Omental fat pad (tissue), 4 donors: ENCODE measurements around the gene TMEM30A. TPM values are rescaled to one million over a fixed set of nuclear protein-coding genes. Genes with fewer than 3 reads are reported as not detected.

ENCODE experiments used
- ATAC-seq: fragments of 150-250 bp; one replicate; pipeline ENCODE4 v1.9.1; 2016; ENCODE audit warnings: mild to moderate bottlenecking, moderate library complexity; ENCODE audit not compliant: low FRiP score
- DNase-seq: peaks from one replicate; pipeline ENCODE4 v3.0.0-alpha.2; 2019; ENCODE audit warnings: low spot score
- total RNA-seq, 4 donors: library from RNA; depleted of rRNA; stranded (reverse); fragments of >200 nt; gene quantifications; one replicate each; pipeline ENCODE4 v1.1.0, GENCODE V29; 2016
- TF ChIP-seq, protein P1 (sequence below), 3 donors: fragments of 450-650 bp; IDR thresholded peaks; one replicate each; pipeline ENCODE4 v1.5.1; 2016 to 2017; ENCODE audit warnings: antibody characterized with exemption in 3 of 3, mild to moderate bottlenecking in 3 of 3, moderate library complexity in 2 of 3

Gene TMEM30A
- total RNA-seq, 4 donors from 2014 or later = 45.2 to 84.3 (median 58.4) TPM

DNA sequence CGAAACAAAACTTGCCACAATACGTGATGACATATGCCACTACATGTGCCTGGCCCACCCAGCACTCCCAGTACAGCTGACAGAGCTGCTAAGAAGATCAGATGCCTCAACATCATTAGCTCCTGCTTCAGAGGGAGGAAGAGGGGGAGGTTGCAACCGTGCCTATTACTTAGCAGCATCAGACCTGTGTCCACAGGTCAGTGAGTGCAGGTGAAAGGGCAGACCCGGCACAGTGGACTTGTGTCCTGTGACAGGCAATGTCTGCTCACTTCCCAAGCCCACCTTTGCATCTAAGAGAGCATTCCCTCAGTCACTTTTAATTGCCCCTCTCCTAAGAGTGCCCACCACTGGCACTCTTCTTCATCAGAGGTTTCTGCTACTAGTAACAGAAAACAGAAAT lies 69.3 kb downstream of the TMEM30A start:
- ATAC-seq (no peak), DNase-seq (no peak)
- TF ChIP-seq, protein P1, sequence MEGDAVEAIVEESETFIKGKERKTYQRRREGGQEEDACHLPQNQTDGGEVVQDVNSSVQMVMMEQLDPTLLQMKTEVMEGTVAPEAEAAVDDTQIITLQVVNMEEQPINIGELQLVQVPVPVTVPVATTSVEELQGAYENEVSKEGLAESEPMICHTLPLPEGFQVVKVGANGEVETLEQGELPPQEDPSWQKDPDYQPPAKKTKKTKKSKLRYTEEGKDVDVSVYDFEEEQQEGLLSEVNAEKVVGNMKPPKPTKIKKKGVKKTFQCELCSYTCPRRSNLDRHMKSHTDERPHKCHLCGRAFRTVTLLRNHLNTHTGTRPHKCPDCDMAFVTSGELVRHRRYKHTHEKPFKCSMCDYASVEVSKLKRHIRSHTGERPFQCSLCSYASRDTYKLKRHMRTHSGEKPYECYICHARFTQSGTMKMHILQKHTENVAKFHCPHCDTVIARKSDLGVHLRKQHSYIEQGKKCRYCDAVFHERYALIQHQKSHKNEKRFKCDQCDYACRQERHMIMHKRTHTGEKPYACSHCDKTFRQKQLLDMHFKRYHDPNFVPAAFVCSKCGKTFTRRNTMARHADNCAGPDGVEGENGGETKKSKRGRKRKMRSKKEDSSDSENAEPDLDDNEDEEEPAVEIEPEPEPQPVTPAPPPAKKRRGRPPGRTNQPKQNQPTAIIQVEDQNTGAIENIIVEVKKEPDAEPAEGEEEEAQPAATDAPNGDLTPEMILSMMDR (IDR thresholded peaks at IDR 0.05) = no peak

GRCh38 chr6:75213732-75214131 lies 70.9 kb downstream of the TMEM30A start:
- ATAC-seq (no peak), DNase-seq (no peak)
- TF ChIP-seq, protein P1 (IDR thresholded peaks at IDR 0.05) = no peak

- TF ChIP-seq, protein P1 (IDR thresholded peaks at IDR 0.05) = no peak
- no peak for ATAC-seq
- DNase-seq = no peak
These were observed 71.5 kb downstream of the TMEM30A start for GRCh38 chr6:75213112-75213511.

GRCh38 chr6:75211920-75212590 lies 72.5 kb downstream of the TMEM30A start:
- TF ChIP-seq, protein P1 (IDR thresholded peaks at IDR 0.05) = no peak
- ATAC-seq = peak; percentile 29
- no peak for DNase-seq

- no peak for ATAC-seq
- peak; percentile 63 for DNase-seq
- TF ChIP-seq, protein P1 (IDR thresholded peaks at IDR 0.05) = peak in 2 of 3 donors; percentile 9 to 66
These were observed 73.5 kb downstream of the TMEM30A start for GRCh38 chr6:75210885-75211739.

DNA sequence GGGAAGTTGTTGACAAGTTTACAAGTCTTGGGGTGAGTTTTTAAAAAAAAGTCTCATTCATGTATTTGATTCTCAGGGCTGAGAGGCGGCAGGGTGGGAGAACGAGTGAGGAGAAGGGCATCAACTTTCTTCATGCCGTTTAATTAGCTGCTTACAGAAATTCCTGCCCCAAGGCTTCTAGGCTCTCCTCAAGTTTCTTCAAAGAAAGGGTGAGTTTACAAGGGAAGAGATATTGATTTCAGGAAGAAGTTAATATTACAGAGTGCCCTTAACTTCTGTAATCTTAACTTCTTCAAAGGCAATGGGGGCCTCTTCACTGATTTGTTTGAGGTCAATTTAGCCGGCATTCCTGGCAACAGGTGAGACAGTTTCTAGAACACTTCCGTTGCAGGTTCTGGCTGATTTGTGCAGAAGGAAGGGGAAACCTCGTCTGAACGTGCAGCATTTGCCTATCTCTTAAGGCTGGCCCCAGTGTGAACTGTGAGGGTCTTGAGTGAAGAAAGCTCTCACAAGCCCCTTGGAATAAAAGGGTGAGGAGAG lies 75.3 kb downstream of the TMEM30A start:
- TF ChIP-seq, protein P1 (IDR thresholded peaks at IDR 0.05) = no peak
- no peak for ATAC-seq

More for the DNA sequence above, 75.3 kb downstream of the TMEM30A start:
- no peak for DNase-seq
